Amniotic epithelial cell (primary cell): Measurements from ENCODE around the gene TOGARAM2.

Source experiments
- DNase-seq: peaks from one replicate; pipeline ENCODE4 v3.0.0-alpha.2; 2010; ENCODE audit warnings: low read depth

Gene TOGARAM2

GRCh38 chr2:29000481-29000880 lies 19.4 kb downstream of the TOGARAM2 start:
- peak; percentile 56 for DNase-seq

GRCh38 chr2:29000956-29001355 lies 19.9 kb downstream of the TOGARAM2 start:
- no peak for DNase-seq

DNA sequence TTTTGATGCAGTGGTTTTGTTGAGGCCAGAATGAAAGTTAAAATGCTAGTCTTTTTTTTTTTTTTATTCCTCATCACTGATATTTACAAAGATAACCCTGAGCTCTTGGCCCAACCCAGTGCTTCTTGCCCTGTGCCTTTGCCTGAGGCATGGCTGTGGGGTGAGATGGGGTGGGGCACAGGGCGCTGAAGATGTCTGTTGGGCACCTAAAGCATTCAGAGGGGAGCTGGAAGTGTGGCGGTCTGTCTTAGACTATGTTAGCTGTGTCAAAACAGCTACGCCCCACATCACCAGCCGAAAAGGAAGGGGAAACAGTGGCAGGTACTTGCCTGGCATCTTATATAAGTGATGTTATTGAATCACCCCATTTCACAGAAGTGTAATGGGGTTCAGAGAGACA lies 20.7 kb downstream of the TOGARAM2 start:
- no peak for DNase-seq

DNA sequence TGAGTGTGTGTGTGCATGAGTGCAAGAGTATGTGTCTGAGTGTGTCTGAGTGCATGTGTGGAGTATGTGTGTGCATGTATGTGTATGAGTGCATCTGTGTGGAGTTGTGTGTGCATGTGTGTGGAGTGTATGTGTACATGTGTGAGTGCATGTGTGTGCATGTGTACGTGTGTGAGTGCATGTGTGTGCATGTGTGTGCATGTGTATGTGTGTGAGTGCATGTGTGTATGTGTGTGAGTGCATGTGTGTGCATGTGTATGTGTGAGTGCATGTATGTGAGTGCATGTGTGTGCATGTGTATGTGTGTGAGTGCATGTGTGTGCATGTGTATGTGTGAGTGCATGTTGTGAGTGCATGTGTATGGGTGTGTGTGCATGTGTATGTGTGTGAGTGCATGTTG lies 23.7 kb downstream of the TOGARAM2 start:
- no peak for DNase-seq

- no peak for DNase-seq
Observed at GRCh38 chr2:29005331-29005730, 24.2 kb downstream of the TOGARAM2 start.

DNA sequence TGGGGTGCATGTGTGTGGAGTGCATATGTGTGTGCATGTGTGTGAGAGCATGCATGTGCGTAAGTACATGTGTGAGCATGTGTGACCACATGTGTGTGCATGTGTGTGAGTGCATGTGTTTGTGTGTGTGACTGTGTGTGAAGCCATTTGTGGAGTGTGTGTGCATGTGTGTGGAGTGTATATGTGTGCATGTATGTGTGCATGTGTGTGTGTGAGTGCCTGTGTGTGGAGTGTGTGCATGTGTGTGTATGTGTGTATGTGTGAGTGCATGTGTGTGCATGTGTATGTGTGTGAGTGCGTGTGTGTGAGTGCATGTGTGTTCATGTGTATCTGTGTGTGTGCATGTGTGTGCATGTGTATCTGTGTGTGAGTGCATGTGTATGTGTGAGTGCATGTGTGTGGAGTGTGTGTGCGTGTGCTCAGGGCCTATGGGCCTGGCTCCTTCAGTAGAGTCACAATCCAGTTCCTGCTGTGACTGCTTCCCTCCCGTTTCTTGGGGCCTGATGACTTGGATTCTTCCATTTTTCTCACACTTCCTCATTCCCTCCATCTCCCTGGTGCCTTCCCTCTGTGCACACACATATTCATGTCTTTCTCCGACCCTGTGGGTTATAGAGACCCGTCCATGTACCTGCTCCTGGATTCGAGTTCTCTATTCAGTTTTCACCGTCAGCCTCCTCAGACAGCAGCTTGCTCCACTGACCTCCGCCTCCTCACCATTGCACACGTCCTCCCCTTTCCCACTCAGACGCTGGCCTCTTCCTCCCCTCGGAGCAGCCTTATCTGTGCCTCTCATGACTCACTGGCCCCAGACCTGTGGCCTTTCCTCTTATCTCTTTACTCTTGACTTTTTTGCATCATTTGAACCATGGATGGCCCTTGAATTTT lies 25.2 kb downstream of the TOGARAM2 start:
- peak; percentile 88 for DNase-seq

DNA sequence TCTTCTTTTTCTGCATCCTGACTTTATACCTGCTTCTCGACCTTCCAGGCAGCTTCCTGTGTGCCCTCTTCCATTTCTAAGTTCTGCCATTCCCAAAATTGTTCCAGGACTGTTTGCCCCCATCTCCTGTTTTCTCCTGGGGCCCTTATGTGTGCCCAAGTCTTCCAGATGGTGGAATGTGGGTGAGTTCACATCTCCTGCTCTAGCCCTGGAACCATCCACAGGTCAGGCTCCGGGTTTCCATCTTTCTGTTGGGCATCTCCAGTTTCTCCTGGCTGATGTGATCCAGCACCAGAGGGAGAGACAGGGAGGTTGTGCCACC lies 25.8 kb downstream of the TOGARAM2 start:
- no peak for DNase-seq

- no peak for DNase-seq
Observed at GRCh38 chr2:29009270-29009669, 28.2 kb downstream of the TOGARAM2 start.

DNA sequence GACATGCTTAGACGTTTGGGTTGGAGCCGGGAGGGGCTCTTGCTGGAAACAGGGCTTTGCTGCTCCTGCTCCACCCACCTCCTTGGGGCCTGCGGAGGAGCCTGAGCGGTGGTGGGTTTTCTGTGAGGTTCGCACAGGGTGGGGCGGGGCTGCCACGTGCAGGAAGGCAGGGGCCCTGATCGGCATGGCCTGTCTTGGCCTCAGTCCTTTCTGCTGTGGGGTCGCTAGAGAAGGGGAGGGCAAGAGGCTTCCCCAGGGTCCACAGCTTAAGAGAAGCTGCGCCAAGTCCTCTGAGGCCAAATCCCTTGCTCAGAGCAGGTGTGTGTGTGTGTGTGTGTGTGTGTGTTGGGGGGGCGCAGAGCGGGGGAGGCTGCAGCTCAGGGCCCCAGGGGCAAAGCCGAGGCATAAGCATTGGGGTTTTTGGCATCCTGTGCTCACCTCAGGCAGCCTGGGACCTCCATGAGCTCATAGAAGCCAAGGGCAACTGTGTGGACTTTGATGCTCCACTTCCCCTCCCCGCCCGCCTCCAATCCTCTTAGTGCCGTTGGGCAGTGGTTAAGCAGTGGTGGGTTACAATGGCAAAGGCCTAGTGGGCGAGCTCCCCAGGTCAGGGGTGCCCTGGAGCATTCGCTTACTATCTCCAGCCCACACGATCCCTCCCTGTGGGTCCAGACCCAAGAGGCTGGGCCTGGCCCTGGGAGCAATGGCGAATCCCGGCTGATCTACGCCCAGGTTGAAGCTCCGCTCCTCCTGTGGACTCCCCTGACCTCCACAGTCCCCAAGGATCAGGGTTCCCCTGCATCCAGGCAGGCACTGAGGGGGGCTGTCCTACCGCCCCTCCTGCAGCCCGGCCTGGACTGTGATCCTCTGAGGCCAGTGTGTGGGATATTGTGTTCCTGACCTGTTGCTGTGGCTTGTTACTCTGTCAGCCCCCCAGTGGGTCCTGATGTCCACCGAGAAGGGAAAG lies 28.9 kb downstream of the TOGARAM2 start:
- DNase-seq, result no peak

- peak; percentile 78 for DNase-seq
Observed at GRCh38 chr2:29010946-29011345, 29.8 kb downstream of the TOGARAM2 start.

- DNase-seq, result peak; percentile 43
Observed at GRCh38 chr2:29011418-29012060, 30.4 kb downstream of the TOGARAM2 start.

GRCh38 chr2:29012211-29012681 lies 31.1 kb downstream of the TOGARAM2 start:
- DNase-seq, result peak; percentile 69

DNA sequence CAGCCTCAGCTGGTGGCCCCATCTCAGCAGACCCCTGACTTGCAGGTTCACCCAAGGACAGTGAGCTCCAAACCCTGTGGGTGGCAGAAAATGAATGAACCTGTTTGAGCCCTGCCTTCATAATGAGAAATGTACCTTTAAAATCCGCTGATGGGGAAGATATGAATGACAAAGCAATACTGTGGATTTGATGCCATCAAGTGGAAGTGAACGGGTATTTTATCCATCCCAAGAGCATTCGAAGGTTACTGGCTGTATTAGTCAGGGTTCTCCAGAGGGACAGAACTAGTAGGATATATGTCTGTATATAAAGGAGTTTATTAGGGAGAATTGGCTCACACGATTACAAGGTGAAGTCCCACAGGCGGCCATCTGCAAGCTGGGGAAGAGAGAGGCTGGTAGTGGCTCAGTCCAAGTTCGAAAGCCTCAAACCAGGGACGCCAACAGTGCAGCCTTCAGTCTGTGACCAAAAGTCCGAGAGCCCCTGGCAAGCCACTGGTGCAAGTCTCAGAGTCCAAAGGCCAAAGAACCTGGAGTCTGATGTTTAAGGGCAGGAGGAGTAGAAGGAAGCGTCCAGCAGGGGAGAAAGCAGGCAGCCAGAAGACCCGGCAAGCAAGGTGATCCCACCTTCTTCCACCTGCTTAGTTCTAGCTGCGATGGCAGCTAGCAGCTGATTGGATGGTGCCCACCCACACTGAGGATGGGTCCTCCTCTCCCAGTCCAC lies 32.1 kb downstream of the TOGARAM2 start:
- peak; percentile 24 for DNase-seq

DNA sequence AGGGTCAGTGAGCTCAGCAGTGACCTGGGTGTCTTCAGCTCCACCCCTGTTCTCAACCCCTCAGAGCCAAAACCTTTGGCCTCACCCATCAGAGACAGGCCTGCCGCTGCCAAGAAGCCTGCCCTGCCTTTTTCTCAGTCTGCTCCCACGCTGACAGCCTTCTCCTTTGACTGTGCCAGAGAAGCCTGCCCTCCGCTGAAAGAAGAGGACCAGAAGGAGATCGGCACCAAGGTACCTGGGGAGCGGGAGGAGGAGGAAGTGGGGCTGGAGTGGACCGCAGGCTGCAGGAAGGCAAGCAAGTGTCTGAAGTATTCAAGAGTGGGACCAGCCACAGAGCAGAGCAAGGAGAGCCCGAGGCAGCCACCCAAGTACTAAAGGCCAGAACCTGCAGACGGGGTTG lies 33.2 kb downstream of the TOGARAM2 start:
- DNase-seq, result no peak

DNA sequence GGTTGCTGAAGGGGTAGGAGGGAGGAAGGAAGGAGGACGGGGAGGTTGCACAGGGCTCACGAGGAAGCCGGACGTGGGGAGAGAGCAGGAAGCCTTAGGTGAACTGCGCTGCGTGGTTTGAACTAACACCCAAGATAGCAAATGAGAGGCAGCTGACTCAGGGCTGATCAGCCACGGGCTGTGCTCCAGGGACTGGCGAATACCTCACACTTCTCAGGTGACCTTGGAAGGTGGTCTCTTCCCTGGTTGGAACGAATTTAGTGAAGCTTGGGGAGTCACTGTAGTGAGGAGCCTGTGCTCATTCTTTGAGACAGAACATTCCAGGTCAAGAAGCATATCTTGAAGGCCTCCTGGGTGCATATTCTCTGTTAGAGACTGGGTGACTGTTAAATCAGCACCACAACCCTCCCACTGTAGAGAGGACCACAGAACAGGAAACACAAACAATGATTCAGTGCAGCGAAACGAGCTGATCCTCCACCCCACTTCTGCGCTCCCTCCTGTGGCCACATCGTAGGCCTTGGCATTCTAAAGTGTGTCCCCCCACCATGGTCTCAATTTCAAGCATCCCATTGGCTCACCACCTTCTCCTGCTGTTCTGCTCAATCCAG lies 33.8 kb downstream of the TOGARAM2 start:
- DNase-seq, result peak; percentile 69

DNA sequence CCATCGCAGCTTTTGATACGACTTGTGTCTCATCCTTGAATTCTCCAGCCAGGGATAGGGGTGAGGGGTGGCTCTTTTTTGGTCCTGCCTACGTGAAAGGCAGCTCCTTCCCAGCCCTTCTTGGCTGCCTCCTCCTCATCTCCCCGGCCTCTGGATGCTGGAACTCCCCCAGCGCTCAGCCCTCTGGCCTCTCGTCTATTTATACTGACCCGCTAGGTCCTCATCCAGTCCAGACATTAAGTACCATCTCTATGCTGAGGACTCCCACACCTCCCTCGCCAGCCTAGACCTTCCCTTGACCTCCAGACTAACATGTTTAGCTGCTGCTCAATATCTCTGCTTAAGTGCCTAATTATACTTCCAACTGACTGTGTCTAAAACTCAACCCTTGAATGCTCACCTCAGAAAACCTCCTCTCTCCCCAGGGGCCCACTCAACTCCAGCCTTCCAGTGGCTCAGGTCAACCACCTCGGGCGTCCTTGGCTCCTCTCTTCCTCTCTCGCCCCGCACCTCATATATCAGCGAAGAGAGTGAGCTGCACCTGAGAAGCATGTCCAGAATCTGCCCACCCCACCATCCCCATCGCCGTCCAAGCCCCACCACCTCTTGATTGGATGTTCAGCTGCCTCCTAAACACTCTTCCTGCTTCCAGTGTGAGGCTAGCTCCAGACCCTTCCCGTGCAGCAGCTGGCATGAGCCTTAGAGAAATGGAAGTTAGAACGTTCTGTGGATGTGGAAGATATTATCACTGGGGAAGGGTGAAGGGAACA lies 34.8 kb downstream of the TOGARAM2 start:
- DNase-seq, result peak; percentile 4

- no peak for DNase-seq
Observed at GRCh38 chr2:29016504-29016903, 35.4 kb downstream of the TOGARAM2 start.

DNA sequence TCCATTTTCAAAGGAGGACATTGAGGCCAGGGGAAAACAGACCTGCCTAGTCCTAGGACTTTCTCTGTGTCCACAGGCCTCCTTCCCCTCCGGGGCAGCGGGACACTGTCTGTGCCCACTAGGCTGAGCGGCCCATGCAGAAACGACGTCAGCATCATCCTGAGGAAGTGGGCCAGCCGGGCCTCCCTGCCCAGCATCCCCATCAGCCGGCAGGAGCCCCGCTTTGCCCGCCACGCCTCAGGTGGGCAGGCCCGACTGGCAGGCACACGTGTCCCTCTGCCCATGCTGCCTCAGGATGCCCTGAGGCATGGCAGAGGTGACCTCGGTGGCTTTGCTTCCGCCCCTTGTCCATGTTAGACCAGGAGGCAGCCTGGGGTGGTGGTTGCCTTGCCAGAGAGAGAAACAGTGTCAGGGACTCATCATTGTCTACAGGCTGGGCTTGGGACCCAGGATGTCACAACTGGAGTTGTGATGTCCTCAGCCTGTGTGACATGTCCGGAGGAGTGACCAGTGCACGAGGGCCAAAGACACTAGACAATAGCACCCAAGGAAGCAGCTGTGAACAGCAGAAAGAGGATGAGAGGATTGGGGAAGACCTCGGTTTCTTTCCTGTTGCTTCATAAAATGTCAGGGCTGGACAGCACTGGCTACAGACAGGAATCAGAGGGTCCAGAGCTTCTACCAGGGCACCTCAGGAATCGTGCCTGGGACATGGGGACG lies 36.8 kb downstream of the TOGARAM2 start:
- no peak for DNase-seq

GRCh38 chr2:29021886-29022285 lies 40.8 kb downstream of the TOGARAM2 start:
- DNase-seq, result no peak

DNA sequence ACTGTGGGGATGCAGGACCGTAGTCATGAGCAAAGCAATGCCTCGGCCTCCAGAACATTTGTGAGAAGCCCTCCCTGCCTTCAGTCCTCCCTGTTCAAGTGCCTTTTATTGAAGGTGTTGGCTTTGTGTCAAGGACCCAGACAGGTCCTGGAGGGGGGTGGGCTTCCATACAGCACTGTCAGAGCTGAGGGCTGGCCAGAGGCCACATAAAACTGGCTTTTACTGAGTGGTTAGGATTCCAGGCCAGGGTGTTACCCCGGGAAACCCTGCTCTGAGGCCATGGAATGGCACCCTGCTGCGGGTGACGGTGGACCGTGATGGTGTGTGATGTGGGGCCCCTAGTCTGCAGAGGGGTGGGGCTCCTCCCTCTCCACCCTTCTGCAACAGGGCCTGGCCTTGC lies 41.6 kb downstream of the TOGARAM2 start:
- DNase-seq, result no peak
